GM23248 (cell line): ENCODE data around the gene SMG5.

Experiments
- EZH2 ChIP-seq: fragments of 200-600 bp; sonication (generic); IDR thresholded peaks from 2 replicates; pipeline ENCODE4 v1.6.1; 2018; ENCODE audit warnings: antibody characterized with exemption, mild to moderate bottlenecking; ENCODE audit not compliant: insufficient read depth, poor library complexity, severe bottlenecking
- EZH2phosphoT487 ChIP-seq: fragments of 200-600 bp; sonication (generic); IDR thresholded peaks from 2 replicates; pipeline ENCODE4 v1.6.1; 2018; ENCODE audit warnings: antibody characterized with exemption, moderate library complexity, mild to moderate bottlenecking, low read depth; ENCODE audit not compliant: insufficient read depth

DNA sequence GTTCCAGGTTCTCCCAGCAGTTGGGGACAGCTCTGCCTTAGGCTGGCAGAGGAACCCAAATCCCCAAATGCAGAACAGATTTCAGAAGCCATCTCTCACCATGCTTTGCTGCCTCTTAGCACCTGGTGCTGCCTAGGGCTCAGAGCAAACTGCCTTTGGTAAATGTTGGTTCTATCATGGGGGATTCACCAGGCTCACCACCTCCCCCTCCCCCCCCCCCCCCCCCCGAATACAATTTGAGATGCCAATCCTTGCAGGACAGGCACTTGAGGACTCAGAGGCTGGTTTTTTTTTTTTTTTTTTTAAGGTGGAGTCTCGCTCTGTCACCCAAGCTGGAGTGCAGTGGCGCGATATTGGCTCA lies 34.3 kb downstream of the SMG5 start:
- TF ChIP-seq EZH2 (no peak), EZH2phosphoT487 (no peak)
